HFF-Myc (cell line): ENCODE data around the gene IL36B.

Source experiments
- DNase-seq: peaks from one replicate; pipeline ENCODE4 v3.0.0-alpha.2; 2011; ENCODE audit warnings: low read depth; ENCODE audit errors: extremely low read depth
- H3K4me3 ChIP-seq: replicated peaks from 2 replicates; pipeline ENCODE4 v1.5.1; 2011; ENCODE audit warnings: low read depth, mild to moderate bottlenecking, control low read depth, low read length
- CTCF ChIP-seq: IDR thresholded peaks from 2 replicates; pipeline ENCODE4 v1.5.1; 2012; ENCODE audit warnings: mild to moderate bottlenecking, low read depth, low read length, control low read depth; ENCODE audit errors: missing control alignments

The IL36B gene

GRCh38 chr2:113076954-113077669 is 24.4 kb upstream of the IL36B start:
- DNase-seq: no peak
- no peak overlapping the region for H3K4me3 ChIP-seq
- TF ChIP-seq CTCF: no peak

GRCh38 chr2:113075600-113075999 is 22.9 kb upstream of the IL36B start:
- TF ChIP-seq CTCF: no peak
- DNase-seq: no peak
- no peak overlapping the region for H3K4me3 ChIP-seq

- TF ChIP-seq CTCF: no peak
- no peak for DNase-seq
- H3K4me3 ChIP-seq: no peak overlapping the region
Measured at GRCh38 chr2:113075030-113075429, 22.4 kb upstream of the IL36B start.

GRCh38 chr2:113073325-113073834 is 20.7 kb upstream of the IL36B start:
- no peak overlapping the region for H3K4me3 ChIP-seq
- no peak for TF ChIP-seq CTCF
- DNase-seq: no peak

GRCh38 chr2:113072584-113072983 is 19.9 kb upstream of the IL36B start:
- DNase-seq: no peak
- TF ChIP-seq CTCF: no peak
- no peak overlapping the region for H3K4me3 ChIP-seq

- TF ChIP-seq CTCF: no peak
- H3K4me3 ChIP-seq: no peak overlapping the region
- no peak for DNase-seq
Measured at GRCh38 chr2:113070606-113070975, 17.9 kb upstream of the IL36B start.
